H9 (cell line): ENCODE data around the gene HOXB8. TPM values are rescaled to one million over a fixed set of nuclear protein-coding genes. Genes with fewer than 3 reads are reported as not detected.

Experiments
- DNase-seq: peaks from one replicate; pipeline ENCODE4 v3.0.0-alpha.2; 2017
- H2AFZ ChIP-seq: one replicate; pipeline ENCODE4 v1.6.1; 2013; ENCODE audit warnings: mild to moderate bottlenecking, low read length, control low read depth, moderate library complexity
- H2AK5ac ChIP-seq: 2 replicates; pipeline ENCODE4 v1.6.1; 2013; ENCODE audit warnings: low read length, control low read depth, mixed read lengths; ENCODE audit not compliant: insufficient read length
- H2BK120ac ChIP-seq: one replicate; pipeline ENCODE4 v1.6.1; 2013; ENCODE audit warnings: low read depth, mild to moderate bottlenecking, low read length, control low read depth, inconsistent platforms; ENCODE audit not compliant: poor library complexity, severe bottlenecking
- H2BK12ac ChIP-seq: 2 replicates; pipeline ENCODE4 v1.6.1; 2013; ENCODE audit warnings: low read length, control low read depth, mixed read lengths, low read depth; ENCODE audit not compliant: insufficient read length
- H2BK15ac ChIP-seq: 2 replicates; pipeline ENCODE4 v1.6.1; 2013; ENCODE audit warnings: low read depth, low read length, control low read depth
- H2BK20ac ChIP-seq: one replicate; pipeline ENCODE4 v1.6.1; 2013; ENCODE audit warnings: low read depth, mild to moderate bottlenecking, low read length, control low read depth, inconsistent platforms; ENCODE audit not compliant: poor library complexity, severe bottlenecking
- H2BK5ac ChIP-seq: 2 replicates; pipeline ENCODE4 v1.6.1; 2013; ENCODE audit warnings: low read length, control low read depth, mixed read lengths; ENCODE audit not compliant: insufficient read length
- H3K14ac ChIP-seq: 2 replicates; pipeline ENCODE4 v1.6.1; 2013; ENCODE audit warnings: low read length, control low read depth; ENCODE audit not compliant: insufficient read depth
- H3K18ac ChIP-seq: 2 replicates; pipeline ENCODE4 v1.6.1; 2013; ENCODE audit warnings: low read depth, mild to moderate bottlenecking, mixed read lengths, low read length, control low read depth; ENCODE audit not compliant: insufficient read length
- H3K23ac ChIP-seq: 2 replicates; pipeline ENCODE4 v1.6.1; 2013; ENCODE audit warnings: low read length, control low read depth, mixed read lengths, low read depth; ENCODE audit not compliant: insufficient read length
- H3K23me2 ChIP-seq: 2 replicates; pipeline ENCODE4 v1.6.1; 2013; ENCODE audit warnings: low read depth, mild to moderate bottlenecking, mixed read lengths, low read length, control low read depth; ENCODE audit not compliant: insufficient read length, poor library complexity, severe bottlenecking
- H3K27ac ChIP-seq: 2 replicates; pipeline ENCODE4 v1.5.1; 2013; ENCODE audit warnings: low read length, control low read depth, mixed read lengths, low read depth; ENCODE audit not compliant: insufficient read length
- H3K27me3 ChIP-seq: 2 replicates; pipeline ENCODE4 v1.6.1; 2013; ENCODE audit warnings: low read length, control low read depth, inconsistent platforms; ENCODE audit not compliant: insufficient read depth
- H3K4ac ChIP-seq: 2 replicates; pipeline ENCODE4 v1.6.1; 2013; ENCODE audit warnings: low read depth, mild to moderate bottlenecking, control low read depth, inconsistent platforms, low read length, moderate library complexity
- H3K4me1 ChIP-seq: 2 replicates; pipeline ENCODE4 v1.6.1; 2013; ENCODE audit warnings: low read length, control low read depth, inconsistent platforms; ENCODE audit not compliant: insufficient read depth
- H3K4me2 ChIP-seq: 2 replicates; pipeline ENCODE4 v1.6.1; 2013; ENCODE audit warnings: low read length, control low read depth, mixed read lengths; ENCODE audit not compliant: insufficient read length, insufficient read depth
- H3K56ac ChIP-seq: 2 replicates; pipeline ENCODE4 v1.6.1; 2013; ENCODE audit warnings: low read depth, mild to moderate bottlenecking, mixed read lengths, low read length, control low read depth; ENCODE audit not compliant: insufficient read length
- H3K79me1 ChIP-seq: 2 replicates; pipeline ENCODE4 v1.6.1; 2013; ENCODE audit warnings: low read depth, mild to moderate bottlenecking, moderate library complexity, low read length, control low read depth, inconsistent platforms; ENCODE audit not compliant: insufficient read depth, poor library complexity, severe bottlenecking
- H3K79me2 ChIP-seq: 2 replicates; pipeline ENCODE4 v1.6.1; 2013; ENCODE audit warnings: low read length, control low read depth, inconsistent platforms; ENCODE audit not compliant: insufficient read depth
- H3K9ac ChIP-seq: 2 replicates; pipeline ENCODE4 v1.6.1; 2013; ENCODE audit warnings: low read length, control low read depth, mixed read lengths; ENCODE audit not compliant: insufficient read length; ENCODE audit errors: extremely low read depth
- H3K9me3 ChIP-seq: one replicate; pipeline ENCODE4 v1.6.1; 2013; ENCODE audit warnings: low read depth, low read length, inconsistent platforms; ENCODE audit not compliant: control insufficient read depth
- H3T11ph ChIP-seq: one replicate; pipeline ENCODE4 v1.6.1; 2013; ENCODE audit warnings: mild to moderate bottlenecking, low read length, control low read depth, inconsistent platforms
- H4K20me1 ChIP-seq: one replicate; pipeline ENCODE4 v1.6.1; 2013; ENCODE audit not compliant: control insufficient read depth, insufficient read length, insufficient read depth
- H4K5ac ChIP-seq: 2 replicates; pipeline ENCODE4 v1.6.1; 2013; ENCODE audit warnings: low read depth, mild to moderate bottlenecking, mixed read lengths, low read length, control low read depth; ENCODE audit not compliant: insufficient read length
- H4K8ac ChIP-seq: replicated peaks from 2 replicates; pipeline ENCODE4 v1.6.1; 2013; ENCODE audit warnings: low read length, control low read depth, mixed read lengths, low read depth; ENCODE audit not compliant: insufficient read length
- H4K91ac ChIP-seq: 2 replicates; pipeline ENCODE4 v1.6.1; 2013; ENCODE audit warnings: low read depth, mild to moderate bottlenecking, moderate library complexity, mixed read lengths, low read length, control low read depth; ENCODE audit not compliant: insufficient read length
- H3K27ac Mint-ChIP-seq, 3 experiments: 2 replicates in 2 of 3; 3 replicates in 1 of 3; pipeline ENCODE4 v1.8.0; 2020 to 2021; ENCODE audit warnings: mixed read lengths in 3 of 3, mild to moderate bottlenecking in 1 of 3, moderate library complexity in 1 of 3
- H3K27me3 Mint-ChIP-seq: 2 replicates; pipeline ENCODE4 v1.8.0; 2021; ENCODE audit warnings: low read depth, mild to moderate bottlenecking, moderate library complexity, mixed read lengths
- H3K36me3 Mint-ChIP-seq, 3 experiments: 2 replicates in 2 of 3; 3 replicates in 1 of 3; pipeline ENCODE4 v1.8.0; 2020 to 2021; ENCODE audit warnings: low read depth in 3 of 3, mixed read lengths in 3 of 3; ENCODE audit not compliant: insufficient read depth in 1 of 3
- H3K4me1 Mint-ChIP-seq, 2 experiments: 2 replicates each; pipeline ENCODE4 v1.8.0; 2020; ENCODE audit warnings: mixed read lengths in 2 of 2
- H3K4me3 Mint-ChIP-seq, 2 experiments: 2 replicates in 1 of 2; 3 replicates in 1 of 2; pipeline ENCODE4 v1.8.0; 2020 to 2021; ENCODE audit warnings: mild to moderate bottlenecking in 2 of 2, mixed read lengths in 2 of 2, moderate library complexity in 1 of 2
- H3K9me3 Mint-ChIP-seq, 2 experiments: 2 replicates in 1 of 2; 3 replicates in 1 of 2; pipeline ENCODE4 v1.8.0; 2020; ENCODE audit warnings: mild to moderate bottlenecking in 2 of 2, mixed read lengths in 2 of 2, moderate library complexity in 1 of 2
- CTCF ChIP-seq: fragments of 200-600 bp; sonication (generic); conservative IDR thresholded peaks from 3 replicates; pipeline ENCODE4 v1.8.0; 2021; ENCODE audit warnings: antibody characterized with exemption, mild to moderate bottlenecking
- WGBS: extraction: QIAGEN DNeasy Blood & Tissue Kit; methylation state at CpG from one replicate; pipeline ENCODE4 v1.1.7; 2013; ENCODE audit warnings: missing lambda C conversion rate, low lambda C conversion rate, mixed read lengths; ENCODE audit not compliant: insufficient read length; ENCODE audit errors: extremely low coverage; 5-methylcytosine and 5-hydroxymethylcytosine counted together
- total RNA-seq: library from RNA; stranded (reverse); gene quantifications from 2 replicates; pipeline ENCODE4 v1.2.1, GENCODE V29; 2021

Gene HOXB8
- total RNA-seq, 1 experiment from 2014 or later, result not detected

- Histone ChIP-seq H3K4me1 (peaks cover 2% of the 10 kb centered on the region; the same call in 1 of the 2 replicates), H2BK12ac (no peak overlapping the region), H3K79me2 (no peaks in the 10 kb centered on the region), H4K5ac (no peak overlapping the region), H3K9me3 (no peaks in the 10 kb centered on the region), H3K14ac (no peak overlapping the region), H3K4ac (no peak overlapping the region), H3K27ac (no peak overlapping the region), H3K27me3 (peaks cover 99% of the 10 kb centered on the region), H2AFZ (no peak overlapping the region), H3K79me1 (no peaks in the 10 kb centered on the region), H4K91ac (no peak overlapping the region), H4K20me1 (peaks cover 4% of the 10 kb centered on the region), H3K18ac (no peak overlapping the region), H2BK15ac (no peak overlapping the region), H3K56ac (no peak overlapping the region), H2BK5ac (no peak overlapping the region), H2AK5ac (no peak overlapping the region), H2BK20ac (no peak overlapping the region), H3K23me2 (no peaks in the 10 kb centered on the region), H3T11ph (no peak overlapping the region), H3K9ac (no peak overlapping the region), H4K8ac (no peak overlapping the region), H2BK120ac (no peak overlapping the region), H3K23ac (no peak overlapping the region), H3K4me2 (no peak overlapping the region)
- WGBS, result no CpG with 5 or more reads among the region's 6 CpGs
- no peak overlapping the region for H3K4me3 Mint-ChIP-seq
- peaks cover 18% of the 10 kb centered on the region for H3K27me3 Mint-ChIP-seq
- H3K27ac Mint-ChIP-seq, result no peak overlapping the region
- no peak for TF ChIP-seq CTCF
- no peaks in the 10 kb centered on the region; a peak in 2 of 7 replicates for H3K36me3 Mint-ChIP-seq
- no peak for DNase-seq
- peaks cover 6 to 18% of the 10 kb centered on the region in 2 experiments for H3K4me1 Mint-ChIP-seq
- H3K9me3 Mint-ChIP-seq, result peaks cover 0 to 7% of the 10 kb centered on the region in 2 experiments; a peak in 2 of 5 replicates
Measured at GRCh38 chr17:48567209-48567608, 47.9 kb downstream of the HOXB8 start.
